Neural cell (in vitro differentiated cells): ENCODE results near the gene ASTN1. TPM values are rescaled to one million over a fixed set of nuclear protein-coding genes. Genes with fewer than 3 reads are reported as not detected.
A peak's percentile ranks its signal among the peaks of the same experiment; 100 is the strongest.

ENCODE experiments used
- H2AFZ ChIP-seq: fragments of 200-600, 300-800 bp; sonication (generic), shearing (Covaris generic); 2 replicates; pipeline ENCODE4 v1.6.0; 2014; ENCODE audit warnings: low read depth, mild to moderate bottlenecking, antibody characterized with exemption, low read length, moderate library complexity
- H3F3A ChIP-seq: fragments of 200-600 bp; shearing (Covaris generic); 2 replicates; pipeline ENCODE4 v1.6.1; 2016; ENCODE audit warnings: mild to moderate bottlenecking, moderate library complexity, mixed read lengths, antibody characterized with exemption, low read length; ENCODE audit not compliant: insufficient read depth, poor library complexity, severe bottlenecking
- H3K27ac ChIP-seq: fragments of 200-600, 300-800 bp; sonication (generic), shearing (Covaris generic); 2 replicates; pipeline ENCODE4 v1.5.1; 2014; ENCODE audit warnings: mild to moderate bottlenecking, low read length, moderate library complexity
- H3K27me3 ChIP-seq: fragments of 300-800, 200-600 bp; sonication (generic), shearing (Covaris generic); 2 replicates; pipeline ENCODE4 v1.6.0; 2014; ENCODE audit warnings: mild to moderate bottlenecking, low read depth, low read length, moderate library complexity; ENCODE audit not compliant: insufficient read depth
- H3K36me3 ChIP-seq: fragments of 300-800, 200-600 bp; sonication (generic), shearing (Covaris generic); 2 replicates; pipeline ENCODE4 v1.5.1; 2014; ENCODE audit warnings: mild to moderate bottlenecking, antibody characterized with exemption, low read length, moderate library complexity; ENCODE audit not compliant: insufficient read depth
- H3K4me2 ChIP-seq: fragments of 300-800, 200-600 bp; sonication (generic), shearing (Covaris generic); 2 replicates; pipeline ENCODE4 v1.6.0; 2014; ENCODE audit warnings: mild to moderate bottlenecking, low read length
- H3K4me3 ChIP-seq: fragments of 300-800, 200-600 bp; sonication (generic), shearing (Covaris generic); 2 replicates; pipeline ENCODE4 v1.5.1; 2014; ENCODE audit warnings: mild to moderate bottlenecking, low read length, moderate library complexity
- H3K79me2 ChIP-seq: fragments of 200-600 bp; shearing (Covaris generic); replicated peaks from 2 replicates; pipeline ENCODE4 v1.6.0; 2014; ENCODE audit warnings: mild to moderate bottlenecking, low read length, moderate library complexity; ENCODE audit not compliant: insufficient read depth
- H3K9ac ChIP-seq: fragments of 300-800, 200-600 bp; sonication (generic), shearing (Covaris generic); 2 replicates; pipeline ENCODE4 v1.6.1; 2016; ENCODE audit warnings: mild to moderate bottlenecking, low read length, mixed read lengths
- H3K9me2 ChIP-seq: fragments of 200-600 bp; shearing (Covaris generic); 2 replicates; pipeline ENCODE4 v1.6.1; 2016; ENCODE audit warnings: mild to moderate bottlenecking, low read length, mixed read lengths; ENCODE audit not compliant: insufficient read depth
- H3K9me3 ChIP-seq: fragments of 200-600, 300-800 bp; sonication (generic), shearing (Covaris generic); 2 replicates; pipeline ENCODE4 v1.6.1; 2016; ENCODE audit warnings: mild to moderate bottlenecking, mixed run types, low read length, moderate library complexity, mixed read lengths
- H4K20me1 ChIP-seq: fragments of 200-600 bp; shearing (Covaris generic); 2 replicates; pipeline ENCODE4 v1.6.1; 2016; ENCODE audit warnings: mild to moderate bottlenecking, mixed run types; ENCODE audit not compliant: insufficient read depth
- CTCF ChIP-seq: fragments of 450-650 bp; IDR thresholded peaks from 2 replicates; pipeline ENCODE4 v1.5.1; 2014; ENCODE audit warnings: antibody characterized with exemption, mild to moderate bottlenecking, moderate library complexity; ENCODE audit not compliant: poor library complexity, severe bottlenecking
- EP300 ChIP-seq: fragments of 450-650 bp; conservative IDR thresholded peaks from 2 replicates; pipeline ENCODE4 v1.6.1; 2014; ENCODE audit warnings: antibody characterized with exemption, mild to moderate bottlenecking, moderate library complexity; ENCODE audit not compliant: poor library complexity, severe bottlenecking
- EZH2 ChIP-seq: fragments of 200-600, 300-800 bp; shearing (Covaris generic), sonication (generic); IDR thresholded peaks from 2 replicates; pipeline ENCODE4 v1.6.1; 2014; ENCODE audit warnings: antibody characterized with exemption, low read length, borderline replicate concordance, mild to moderate bottlenecking; ENCODE audit not compliant: insufficient read depth, poor library complexity, severe bottlenecking
- RAD21 ChIP-seq: fragments of 450-650 bp; conservative IDR thresholded peaks from 2 replicates; pipeline ENCODE4 v1.6.1; 2014; ENCODE audit warnings: antibody characterized with exemption, mild to moderate bottlenecking, moderate library complexity
- SMC3 ChIP-seq: fragments of 450-650 bp; conservative IDR thresholded peaks from 2 replicates; pipeline ENCODE4 v1.6.1; 2014; ENCODE audit warnings: antibody characterized with exemption, mild to moderate bottlenecking, moderate library complexity; ENCODE audit not compliant: poor library complexity
- TAF1 ChIP-seq: IDR thresholded peaks from 2 replicates; pipeline ENCODE4 v1.6.1; 2012; ENCODE audit warnings: low read depth
- polyA plus RNA-seq: library from polyadenylated mRNA; depleted of rRNA; stranded (reverse); fragments of >200 nt; gene quantifications from 2 replicates; pipeline ENCODE4 v1.2.3, GENCODE V29; 2014
- TF ChIP-seq, protein P1 (sequence below): IDR thresholded peaks from 2 replicates; pipeline ENCODE4 v1.6.1; 2012; ENCODE audit warnings: borderline replicate concordance

ASTN1 gene
- polyA plus RNA-seq, 1 donor from 2014 or later = 33.4 TPM

- Histone ChIP-seq H3K9me3 (no peaks in the 10 kb centered on the region), H3K9ac (no peak overlapping the region), H3F3A (no peaks in the 10 kb centered on the region), H3K9me2 (no peaks in the 10 kb centered on the region), H3K27ac (no peak overlapping the region), H3K4me3 (no peak overlapping the region), H3K4me2 (no peak overlapping the region), H3K79me2 (no peaks in the 10 kb centered on the region), H3K36me3 (no peaks in the 10 kb centered on the region), H4K20me1 (no peaks in the 10 kb centered on the region), H2AFZ (no peak overlapping the region), H3K27me3 (no peaks in the 10 kb centered on the region)
- peak; percentile 75 for TF ChIP-seq CTCF
- TF ChIP-seq RAD21 = peak; percentile 85
- TF ChIP-seq SMC3 = peak; percentile 85
- no peak for TF ChIP-seq EZH2
Observed at GRCh38 chr1:176897350-176898236, 266.9 kb downstream of the ASTN1 start.

DNA sequence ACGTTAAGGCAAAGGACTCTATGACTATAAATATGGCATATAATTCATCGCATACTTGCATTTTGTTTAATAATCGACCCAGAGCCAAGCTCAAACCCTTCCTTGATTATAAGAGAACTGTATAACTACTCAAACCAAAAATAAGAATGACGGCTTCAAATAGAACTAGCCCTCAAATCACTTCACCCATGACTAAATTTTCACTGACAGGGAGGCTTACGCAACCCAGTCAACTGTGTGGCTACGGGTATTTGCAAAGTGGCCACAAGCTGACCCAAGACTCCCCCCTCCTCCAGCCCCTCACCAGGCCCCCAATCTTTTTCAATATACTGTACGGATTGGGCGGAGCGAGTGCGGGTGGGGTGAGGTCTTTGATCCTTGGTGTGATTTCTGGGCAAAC lies 268.3 kb downstream of the ASTN1 start:
- Histone ChIP-seq H3K27me3 (no peaks in the 10 kb centered on the region), H3K4me2 (no peak overlapping the region), H3K36me3 (no peaks in the 10 kb centered on the region), H3K27ac (no peak overlapping the region), H3K79me2 (no peaks in the 10 kb centered on the region), H3K9ac (no peak overlapping the region), H2AFZ (no peak overlapping the region), H3K9me2 (no peaks in the 10 kb centered on the region), H3F3A (no peaks in the 10 kb centered on the region), H4K20me1 (no peaks in the 10 kb centered on the region), H3K9me3 (no peaks in the 10 kb centered on the region), H3K4me3 (no peak overlapping the region)
- TF ChIP-seq TAF1 (no peak), EP300 (no peak), RAD21 (no peak), SMC3 (no peak), CTCF (no peak)
- TF ChIP-seq, protein P1, sequence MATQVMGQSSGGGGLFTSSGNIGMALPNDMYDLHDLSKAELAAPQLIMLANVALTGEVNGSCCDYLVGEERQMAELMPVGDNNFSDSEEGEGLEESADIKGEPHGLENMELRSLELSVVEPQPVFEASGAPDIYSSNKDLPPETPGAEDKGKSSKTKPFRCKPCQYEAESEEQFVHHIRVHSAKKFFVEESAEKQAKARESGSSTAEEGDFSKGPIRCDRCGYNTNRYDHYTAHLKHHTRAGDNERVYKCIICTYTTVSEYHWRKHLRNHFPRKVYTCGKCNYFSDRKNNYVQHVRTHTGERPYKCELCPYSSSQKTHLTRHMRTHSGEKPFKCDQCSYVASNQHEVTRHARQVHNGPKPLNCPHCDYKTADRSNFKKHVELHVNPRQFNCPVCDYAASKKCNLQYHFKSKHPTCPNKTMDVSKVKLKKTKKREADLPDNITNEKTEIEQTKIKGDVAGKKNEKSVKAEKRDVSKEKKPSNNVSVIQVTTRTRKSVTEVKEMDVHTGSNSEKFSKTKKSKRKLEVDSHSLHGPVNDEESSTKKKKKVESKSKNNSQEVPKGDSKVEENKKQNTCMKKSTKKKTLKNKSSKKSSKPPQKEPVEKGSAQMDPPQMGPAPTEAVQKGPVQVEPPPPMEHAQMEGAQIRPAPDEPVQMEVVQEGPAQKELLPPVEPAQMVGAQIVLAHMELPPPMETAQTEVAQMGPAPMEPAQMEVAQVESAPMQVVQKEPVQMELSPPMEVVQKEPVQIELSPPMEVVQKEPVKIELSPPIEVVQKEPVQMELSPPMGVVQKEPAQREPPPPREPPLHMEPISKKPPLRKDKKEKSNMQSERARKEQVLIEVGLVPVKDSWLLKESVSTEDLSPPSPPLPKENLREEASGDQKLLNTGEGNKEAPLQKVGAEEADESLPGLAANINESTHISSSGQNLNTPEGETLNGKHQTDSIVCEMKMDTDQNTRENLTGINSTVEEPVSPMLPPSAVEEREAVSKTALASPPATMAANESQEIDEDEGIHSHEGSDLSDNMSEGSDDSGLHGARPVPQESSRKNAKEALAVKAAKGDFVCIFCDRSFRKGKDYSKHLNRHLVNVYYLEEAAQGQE = no peak
